Bronchial epithelial cell (primary cell): ENCODE measurements around the gene WNT3A. TPM values are rescaled to one million over a fixed set of nuclear protein-coding genes. Genes with fewer than 3 reads are reported as not detected.

Source experiments
- DNase-seq: peaks from one replicate; pipeline ENCODE4 v3.0.0-alpha.2; 2010; ENCODE audit warnings: low read depth
- FAIRE-seq: peaks from 2 replicates; lab custom pipeline; 2011; peaks lifted over from hg19 to GRCh38; lab: Jason Lieb, UNC
- H3K27me3 ChIP-seq: 2 replicates; pipeline ENCODE4 v1.5.1; 2011; ENCODE audit warnings: low read length; ENCODE audit not compliant: control insufficient read depth, insufficient read depth
- H3K36me3 ChIP-seq: 2 replicates; pipeline ENCODE4 v1.5.1; 2011; ENCODE audit warnings: low read length; ENCODE audit not compliant: control insufficient read depth, insufficient read depth
- H3K4me3 ChIP-seq: 2 replicates; pipeline ENCODE4 v1.5.1; 2011; ENCODE audit warnings: mild to moderate bottlenecking, low read depth, low read length, control low read depth
- total RNA-seq: library from RNA; depleted of rRNA; stranded (reverse); fragments of >200 nt; gene quantifications from 2 replicates; pipeline ENCODE4 v1.2.1, GENCODE V29; 2014
- TF ChIP-seq, protein P1 (sequence below): IDR thresholded peaks from 2 replicates; pipeline ENCODE4 v1.5.1; 2011; ENCODE audit warnings: mild to moderate bottlenecking, moderate library complexity, low read length, control low read depth, inconsistent platforms; ENCODE audit not compliant: insufficient read depth, severe bottlenecking

The WNT3A gene
- total RNA-seq, 1 donor from 2014 or later = not detected

DNA sequence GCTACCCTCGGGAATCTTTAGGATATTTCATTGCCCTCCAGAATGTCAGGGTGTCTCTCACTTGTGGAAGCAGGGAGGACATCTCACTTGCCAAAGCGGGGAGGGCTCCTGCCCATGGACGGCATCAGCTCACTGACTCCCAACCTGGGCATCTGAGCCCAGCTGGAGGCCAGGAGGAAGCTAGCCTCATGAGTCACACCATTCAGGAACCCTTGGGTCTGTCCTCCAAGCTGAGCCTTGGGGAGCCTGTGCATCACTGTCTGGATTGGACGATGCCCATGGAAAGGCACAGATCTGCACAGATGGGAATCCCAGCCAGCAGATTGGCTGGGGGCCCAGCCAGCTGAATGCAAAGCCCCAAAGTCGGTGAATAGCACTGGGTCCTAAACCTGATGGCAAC is 25.2 kb downstream of the WNT3A start:
- FAIRE-seq = no peak
- H3K27me3 ChIP-seq = peaks cover 1% of the 10 kb centered on the region
- no peak for DNase-seq

DNA sequence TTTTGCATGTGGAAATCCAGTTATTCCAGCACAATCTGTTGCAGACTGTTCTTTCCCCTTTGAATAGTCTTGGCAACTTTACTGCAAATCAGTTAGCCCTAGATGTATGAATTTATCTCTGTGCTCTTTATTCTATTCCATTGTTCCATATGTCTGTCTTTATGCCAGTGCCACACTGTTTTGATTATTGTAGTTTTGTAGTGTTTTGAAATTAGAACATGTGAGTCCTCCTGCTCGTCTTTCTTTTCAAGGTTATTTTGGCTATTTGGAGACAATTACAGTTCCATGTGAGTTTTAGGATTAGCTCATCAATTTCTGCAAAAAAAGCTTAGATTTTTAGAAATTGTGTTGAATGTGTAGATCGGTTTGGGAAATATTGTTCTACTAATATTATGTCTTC is 26.6 kb downstream of the WNT3A start:
- no peak for DNase-seq
- H3K36me3 ChIP-seq = no peaks in the 10 kb centered on the region
- TF ChIP-seq, protein P1, sequence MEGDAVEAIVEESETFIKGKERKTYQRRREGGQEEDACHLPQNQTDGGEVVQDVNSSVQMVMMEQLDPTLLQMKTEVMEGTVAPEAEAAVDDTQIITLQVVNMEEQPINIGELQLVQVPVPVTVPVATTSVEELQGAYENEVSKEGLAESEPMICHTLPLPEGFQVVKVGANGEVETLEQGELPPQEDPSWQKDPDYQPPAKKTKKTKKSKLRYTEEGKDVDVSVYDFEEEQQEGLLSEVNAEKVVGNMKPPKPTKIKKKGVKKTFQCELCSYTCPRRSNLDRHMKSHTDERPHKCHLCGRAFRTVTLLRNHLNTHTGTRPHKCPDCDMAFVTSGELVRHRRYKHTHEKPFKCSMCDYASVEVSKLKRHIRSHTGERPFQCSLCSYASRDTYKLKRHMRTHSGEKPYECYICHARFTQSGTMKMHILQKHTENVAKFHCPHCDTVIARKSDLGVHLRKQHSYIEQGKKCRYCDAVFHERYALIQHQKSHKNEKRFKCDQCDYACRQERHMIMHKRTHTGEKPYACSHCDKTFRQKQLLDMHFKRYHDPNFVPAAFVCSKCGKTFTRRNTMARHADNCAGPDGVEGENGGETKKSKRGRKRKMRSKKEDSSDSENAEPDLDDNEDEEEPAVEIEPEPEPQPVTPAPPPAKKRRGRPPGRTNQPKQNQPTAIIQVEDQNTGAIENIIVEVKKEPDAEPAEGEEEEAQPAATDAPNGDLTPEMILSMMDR = no peak
- no peak for FAIRE-seq
- H3K4me3 ChIP-seq = no peak overlapping the region
- peaks cover 4% of the 10 kb centered on the region for H3K27me3 ChIP-seq

More for the DNA sequence above, 25.2 kb downstream of the WNT3A start:
- H3K36me3 ChIP-seq = no peaks in the 10 kb centered on the region
- H3K4me3 ChIP-seq = no peak overlapping the region
- TF ChIP-seq, protein P1 = no peak

DNA sequence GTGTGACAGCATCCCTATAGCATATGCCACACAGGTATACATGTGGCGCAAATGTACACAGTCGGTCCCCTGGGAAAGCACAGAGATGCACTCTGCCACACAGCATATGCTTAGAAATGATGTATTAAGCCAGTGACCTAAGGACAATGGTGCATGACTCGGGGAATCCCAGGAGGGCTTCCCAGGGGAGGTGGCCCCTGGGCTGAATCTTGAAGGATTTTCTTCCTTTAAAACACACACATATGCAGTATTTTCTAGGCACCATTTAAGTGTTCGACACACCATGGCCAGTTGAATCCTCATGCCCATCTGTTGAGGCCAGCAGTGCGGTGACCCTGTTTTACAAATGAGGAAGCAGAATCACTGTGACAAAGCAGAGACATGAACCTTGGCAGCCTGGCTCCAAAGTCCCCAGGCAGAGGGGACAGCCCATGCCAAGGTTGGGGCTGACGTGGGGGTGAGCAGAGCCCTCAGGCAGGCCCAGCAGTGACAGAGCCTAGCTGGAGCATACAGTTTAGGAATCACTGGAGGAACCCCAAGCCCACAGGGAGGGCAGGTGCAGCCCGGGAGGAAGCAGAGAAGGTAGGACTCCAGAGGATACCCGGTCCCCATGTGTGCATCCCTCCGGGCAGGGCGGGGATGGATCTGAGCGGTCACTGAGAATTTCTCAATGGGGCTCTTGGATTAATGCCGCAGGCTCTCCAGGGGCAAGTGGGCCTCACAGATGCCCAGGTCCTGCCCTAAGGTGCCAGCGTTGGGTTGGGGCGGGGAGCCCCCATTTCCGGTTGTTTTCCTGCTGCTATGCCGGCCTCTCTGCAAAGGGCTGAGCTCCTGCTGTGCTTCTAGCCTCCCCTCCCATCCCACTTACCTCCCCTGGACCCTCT is 28.4 kb downstream of the WNT3A start:
- peaks cover 17% of the 10 kb centered on the region for H3K27me3 ChIP-seq
- H3K4me3 ChIP-seq = no peak overlapping the region
- DNase-seq = no peak
- TF ChIP-seq, protein P1 = no peak
- H3K36me3 ChIP-seq = no peaks in the 10 kb centered on the region
- no peak for FAIRE-seq

DNA sequence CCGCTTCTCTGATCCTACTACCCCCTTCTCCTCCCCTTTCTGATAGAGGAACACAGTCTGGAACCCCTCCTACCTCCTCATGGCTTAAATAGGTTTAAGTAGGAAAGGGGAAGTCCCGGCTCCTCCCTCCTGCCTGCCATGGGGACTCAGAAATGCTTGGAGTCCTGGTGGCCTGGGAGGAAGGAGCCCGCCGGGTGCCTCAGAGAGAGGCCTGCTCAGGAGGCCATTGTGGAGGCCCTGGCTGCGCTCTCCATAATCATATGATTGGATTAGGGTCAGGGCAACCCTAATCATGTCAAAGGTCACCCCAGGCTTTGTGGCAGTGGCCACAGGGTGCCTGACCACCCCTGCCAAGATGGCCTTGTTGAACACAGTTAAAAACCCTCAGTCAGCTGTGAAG is 29.0 kb downstream of the WNT3A start:
- TF ChIP-seq, protein P1 = no peak
- FAIRE-seq = no peak
- Histone ChIP-seq H3K27me3 (peaks cover 17% of the 10 kb centered on the region), H3K4me3 (no peak overlapping the region), H3K36me3 (no peaks in the 10 kb centered on the region)
- no peak for DNase-seq

DNA sequence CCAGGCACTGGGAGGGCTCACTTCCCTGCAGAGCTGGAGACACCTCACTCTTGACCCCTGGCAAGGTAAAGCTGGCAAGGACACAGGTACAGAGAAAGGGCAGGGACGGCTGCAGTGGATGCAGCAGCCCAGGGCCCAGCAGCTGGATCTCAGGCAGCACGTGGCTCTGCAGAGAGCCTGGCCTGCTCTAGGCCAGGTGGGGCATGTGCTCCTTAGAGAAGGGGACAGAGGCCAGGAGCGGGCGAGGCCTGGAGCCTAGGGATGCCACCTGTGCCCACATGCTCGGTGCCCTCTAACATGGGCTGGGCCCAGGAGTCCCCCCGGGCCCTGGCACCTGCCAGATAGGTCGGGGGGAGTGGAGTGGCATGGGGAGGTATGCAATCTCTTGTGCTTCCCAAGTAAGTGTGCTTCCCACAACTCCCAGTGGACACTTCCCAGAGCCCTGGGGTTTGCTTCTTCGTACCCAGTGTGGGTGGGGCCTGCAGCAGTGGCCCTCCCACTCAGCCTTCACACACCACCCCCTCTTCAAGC is 30.0 kb downstream of the WNT3A start:
- Histone ChIP-seq H3K27me3 (peaks cover 22% of the 10 kb centered on the region), H3K36me3 (no peaks in the 10 kb centered on the region), H3K4me3 (no peak overlapping the region)
- FAIRE-seq (no peak), DNase-seq (no peak)
- TF ChIP-seq, protein P1 = no peak
